ENCODE data around the gene AAMDC. TPM values are rescaled to one million over a fixed set of nuclear protein-coding genes. Genes with fewer than 3 reads are reported as not detected.

The AAMDC gene
- total RNA-seq, 1 experiment from 2014 or later = 20.7 TPM

DNA sequence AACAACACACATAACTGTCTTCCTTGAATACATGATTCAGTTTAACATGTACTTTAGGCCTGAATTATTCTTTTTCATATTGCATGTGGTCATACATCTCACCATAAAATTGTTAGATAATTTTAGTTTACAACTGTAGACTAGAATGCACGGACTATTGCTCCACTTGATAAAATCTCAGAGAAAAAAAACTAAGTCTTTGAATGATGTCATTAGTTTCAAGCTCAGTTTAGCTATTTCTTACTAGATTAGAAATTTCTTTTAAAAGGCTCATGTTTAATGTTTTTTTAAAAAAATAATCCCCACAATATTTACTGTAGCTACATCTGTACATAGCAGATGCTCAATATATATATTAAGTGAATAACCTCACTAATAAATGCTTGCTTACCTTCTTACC, 5.5 kb upstream of the AAMDC start:
- Mint-ChIP-seq H3K4me3 (no peak overlapping the region), H3K4me1 (peaks cover 5 to 20% of the 10 kb centered on the region in 2 experiments; a peak in 3 of 4 replicates), H3K27ac (no peak overlapping the region), H3K27me3 (ENCODE audit: low read depth) (no peaks in the 10 kb centered on the region; the same call in 1 of the 2 replicates), H3K36me3 (ENCODE audit: insufficient read depth in 1 of 3, low read depth in 3 of 3) (peaks cover 21 to 34% (median 28%) of the 10 kb centered on the region in 3 experiments), H3K9me3 (peaks cover 0 to 12% of the 10 kb centered on the region in 2 experiments; a peak in 2 of 5 replicates)
- Histone ChIP-seq H3K4me2 (ENCODE audit: insufficient read depth, insufficient read length, low read length) (no peak overlapping the region), H2AK5ac (ENCODE audit: insufficient read length, low read length) (no peak overlapping the region), H3K14ac (ENCODE audit: insufficient read depth, low read length) (no peak overlapping the region), H3K4ac (ENCODE audit: low read depth, low read length) (no peak overlapping the region), H3K27me3 (ENCODE audit: insufficient read depth, low read length) (no peaks in the 10 kb centered on the region), H3T11ph (ENCODE audit: low read length) (no peak overlapping the region), H3K27ac (ENCODE audit: insufficient read length, low read depth, low read length) (no peak overlapping the region), H2BK15ac (ENCODE audit: low read depth, low read length) (no peak overlapping the region), H3K9me3 (ENCODE audit: control insufficient read depth, low read depth, low read length) (no peaks in the 10 kb centered on the region), H2AFZ (ENCODE audit: low read length) (no peak overlapping the region), H3K23ac (ENCODE audit: insufficient read length, low read depth, low read length) (no peak overlapping the region), H3K9ac (ENCODE audit: extremely low read depth, insufficient read length, low read length) (no peak overlapping the region), H3K79me2 (ENCODE audit: insufficient read depth, low read length) (peaks cover 30% of the 10 kb centered on the region), H4K20me1 (ENCODE audit: control insufficient read depth, insufficient read depth, insufficient read length) (no peaks in the 10 kb centered on the region), H4K5ac (ENCODE audit: insufficient read length, low read depth, low read length) (no peak overlapping the region), H2BK5ac (ENCODE audit: insufficient read length, low read length) (no peak overlapping the region), H3K18ac (ENCODE audit: insufficient read length, low read depth, low read length) (no peak overlapping the region), H3K56ac (ENCODE audit: insufficient read length, low read depth, low read length) (no peak overlapping the region), H4K91ac (ENCODE audit: insufficient read length, low read depth, low read length) (no peak overlapping the region), H3K79me1 (ENCODE audit: insufficient read depth, low read depth, low read length, poor library complexity, severe bottlenecking) (peaks cover 8% of the 10 kb centered on the region), H3K23me2 (ENCODE audit: insufficient read length, low read depth, low read length, poor library complexity, severe bottlenecking) (no peaks in the 10 kb centered on the region), H3K4me1 (ENCODE audit: insufficient read depth, low read length) (no peaks in the 10 kb centered on the region), H2BK20ac (ENCODE audit: low read depth, low read length, poor library complexity, severe bottlenecking) (no peak overlapping the region), H2BK120ac (ENCODE audit: low read depth, low read length, poor library complexity, severe bottlenecking) (no peak overlapping the region), H2BK12ac (ENCODE audit: insufficient read length, low read depth, low read length) (no peak overlapping the region), H4K8ac (replicated peaks; ENCODE audit: insufficient read length, low read depth, low read length) (no peak overlapping the region)
- DNase-seq = no peak
- WGBS (ENCODE audit: extremely low coverage, insufficient read length, low lambda C conversion rate) = no CpG with 5 or more reads among the region's 1 CpG
- no peak for TF ChIP-seq CTCF (conservative IDR thresholded peaks at IDR 0.05)

Data from H9 (cell line).